ENCODE data around the gene RPL15.

RPL15 gene

DNA sequence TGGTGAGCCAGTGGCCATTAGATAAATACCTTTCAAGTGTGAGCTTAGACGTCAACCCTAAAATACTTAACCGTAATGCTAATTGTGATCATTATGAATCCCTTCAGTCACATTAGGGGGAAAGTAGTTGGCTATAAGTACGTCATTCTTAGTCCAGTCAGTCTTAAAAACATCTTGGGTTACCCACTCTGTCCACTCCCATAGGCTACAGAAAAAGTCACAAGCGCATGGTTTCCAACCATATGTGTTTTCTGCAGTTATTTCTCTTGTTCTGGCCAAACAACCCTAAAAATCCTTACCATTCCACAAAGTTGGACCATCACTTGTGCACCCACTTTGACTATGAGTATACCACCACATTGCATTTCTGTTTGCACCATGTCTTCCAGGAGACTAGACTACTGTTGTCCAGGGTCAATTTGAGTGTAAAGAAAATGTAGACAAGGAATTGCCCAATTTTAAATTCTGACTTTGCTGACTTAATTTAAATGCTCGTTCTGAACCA lies 3.3 kb downstream of the RPL15 start:
- H4K91ac ChIP-seq (ENCODE audit: low read depth, low read length, poor library complexity): no peak overlapping the region
- no peak overlapping the region for H3K9ac ChIP-seq (ENCODE audit: low read depth, low read length, poor library complexity)
- H3K79me1 ChIP-seq (ENCODE audit: low read depth, low read length): peaks cover 10% of the 10 kb centered on the region
- no peak overlapping the region for H2BK5ac ChIP-seq (ENCODE audit: low read length)
- H3K4ac ChIP-seq (ENCODE audit: low read length): no peak overlapping the region
- no peak overlapping the region for H3K4me3 ChIP-seq (ENCODE audit: low read length in 2 of 2)
- peaks cover 21 to 45% of the 10 kb centered on the region in 2 donors for H3K36me3 ChIP-seq (replicated peaks in 1 of 2; ENCODE audit: control insufficient read depth in 2 of 2, insufficient read depth in 2 of 2, low read length in 2 of 2)
- peaks cover 5 to 14% of the 10 kb centered on the region in 2 donors for H3K4me1 ChIP-seq (ENCODE audit: control insufficient read depth in 2 of 2, insufficient read depth in 1 of 2, low read depth in 1 of 2, low read length in 2 of 2)
- no peaks in the 10 kb centered on the region for H3K27me3 ChIP-seq (ENCODE audit: control insufficient read depth in 3 of 3, insufficient read depth in 3 of 3, low read depth in 1 of 3, low read length in 3 of 3)
- no peak overlapping the region for H3K14ac ChIP-seq (ENCODE audit: low read length)
- H4K8ac ChIP-seq (ENCODE audit: low read depth, low read length): no peak overlapping the region
- H3K23ac ChIP-seq (ENCODE audit: low read depth, low read length, poor library complexity): no peak overlapping the region
- H3K9me3 ChIP-seq (replicated peaks in 1 of 2; ENCODE audit: control insufficient read depth in 2 of 2, insufficient read depth in 1 of 2, low read depth in 1 of 2, low read length in 2 of 2): peaks cover 1 to 5% of the 10 kb centered on the region in 2 donors
- H2BK12ac ChIP-seq (ENCODE audit: low read length): no peak overlapping the region
- no peak overlapping the region for H3K4me2 ChIP-seq (ENCODE audit: insufficient read depth, low read length, poor library complexity, severe bottlenecking)
- no peak overlapping the region for H2AFZ ChIP-seq (ENCODE audit: low read length)
- H3K18ac ChIP-seq (ENCODE audit: low read length): no peak overlapping the region
- no peak for DNase-seq (ENCODE audit: low spot score)
- H2BK15ac ChIP-seq (ENCODE audit: low read length): no peak overlapping the region
- WGBS, 2 donors (ENCODE audit: extremely low coverage in 2 of 2, insufficient read length in 2 of 2, insufficient replicate concordance in 1 of 2): no CpG with 5 or more reads among the region's 5 CpGs
- no peak overlapping the region for H2AK5ac ChIP-seq (ENCODE audit: low read depth, low read length)
- no peak overlapping the region for H3K27ac ChIP-seq (replicated peaks; ENCODE audit: low read length)
- H2BK120ac ChIP-seq (ENCODE audit: low read depth, low read length): no peak overlapping the region

DNA sequence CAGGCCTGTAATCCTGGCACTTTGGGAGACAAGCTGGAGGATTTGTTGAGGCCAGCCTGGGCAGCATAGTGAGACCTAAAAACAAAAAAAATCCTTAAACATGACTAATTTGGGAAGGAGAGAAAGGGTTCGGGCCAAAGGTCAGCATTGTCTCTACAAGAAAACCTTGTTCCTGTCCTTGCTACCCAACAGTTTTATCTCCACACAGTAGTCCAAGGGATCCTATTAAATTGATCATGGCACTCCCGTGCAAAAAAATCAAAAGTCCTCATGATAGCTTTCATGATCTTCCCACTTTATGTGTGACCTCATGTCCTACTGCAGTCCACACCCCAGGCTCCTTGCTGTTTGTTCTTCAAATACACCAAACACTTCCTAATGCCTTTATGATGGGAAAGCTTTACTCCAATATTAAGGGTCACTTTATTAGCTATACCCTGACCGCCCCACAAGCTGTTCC lies 4.2 kb downstream of the RPL15 start:
- Histone ChIP-seq H3K23ac (ENCODE audit: low read depth, low read length, poor library complexity) (no peak overlapping the region), H3K27me3 (ENCODE audit: control insufficient read depth in 3 of 3, insufficient read depth in 3 of 3, low read depth in 1 of 3, low read length in 3 of 3) (no peaks in the 10 kb centered on the region), H3K18ac (ENCODE audit: low read length) (no peak overlapping the region), H3K27ac (replicated peaks; ENCODE audit: low read length) (no peak overlapping the region), H3K4ac (ENCODE audit: low read length) (no peak overlapping the region), H3K14ac (ENCODE audit: low read length) (no peak overlapping the region), H2BK120ac (ENCODE audit: low read depth, low read length) (no peak overlapping the region), H3K4me2 (ENCODE audit: insufficient read depth, low read length, poor library complexity, severe bottlenecking) (no peak overlapping the region), H3K9me3 (replicated peaks in 1 of 2; ENCODE audit: control insufficient read depth in 2 of 2, insufficient read depth in 1 of 2, low read depth in 1 of 2, low read length in 2 of 2) (peaks cover 1 to 5% of the 10 kb centered on the region in 2 donors), H3K36me3 (replicated peaks in 1 of 2; ENCODE audit: control insufficient read depth in 2 of 2, insufficient read depth in 2 of 2, low read length in 2 of 2) (peaks cover 21 to 45% of the 10 kb centered on the region in 2 donors), H2AFZ (ENCODE audit: low read length) (no peak overlapping the region), H3K9ac (ENCODE audit: low read depth, low read length, poor library complexity) (no peak overlapping the region), H4K8ac (ENCODE audit: low read depth, low read length) (no peak overlapping the region), H2BK5ac (ENCODE audit: low read length) (no peak overlapping the region), H2BK15ac (ENCODE audit: low read length) (no peak overlapping the region), H3K4me1 (ENCODE audit: control insufficient read depth in 2 of 2, insufficient read depth in 1 of 2, low read depth in 1 of 2, low read length in 2 of 2) (peaks cover 1 to 12% of the 10 kb centered on the region in 2 donors), H4K91ac (ENCODE audit: low read depth, low read length, poor library complexity) (no peak overlapping the region), H3K4me3 (ENCODE audit: low read length in 2 of 2) (no peak overlapping the region), H3K79me1 (ENCODE audit: low read depth, low read length) (peaks cover 10% of the 10 kb centered on the region), H2BK12ac (ENCODE audit: low read length) (no peak overlapping the region), H2AK5ac (ENCODE audit: low read depth, low read length) (no peak overlapping the region)
- no CpG with 5 or more reads among the region's 3 CpGs for WGBS, 2 donors (ENCODE audit: extremely low coverage in 2 of 2, insufficient read length in 2 of 2, insufficient replicate concordance in 1 of 2)
- DNase-seq (ENCODE audit: low spot score): no peak

DNA sequence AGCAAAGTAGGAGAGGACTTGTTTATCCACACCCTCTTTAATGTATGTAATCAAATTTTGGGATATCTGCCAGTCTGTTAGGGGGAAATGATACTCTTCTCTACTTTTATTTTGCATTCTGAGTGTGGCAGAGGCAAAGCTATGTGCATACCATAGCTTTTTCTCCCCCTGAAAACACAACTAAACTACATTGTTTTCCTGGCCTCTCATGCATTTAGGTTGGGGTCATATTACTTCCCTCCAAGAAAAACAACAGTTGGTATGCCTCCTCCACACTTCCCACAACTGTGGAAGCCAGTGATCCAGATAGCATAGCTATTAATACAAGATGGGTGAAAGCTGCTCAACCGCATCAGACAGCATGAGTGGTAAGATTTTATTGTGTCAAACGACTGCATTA lies 6.9 kb downstream of the RPL15 start:
- WGBS, 2 donors (ENCODE audit: extremely low coverage in 2 of 2, insufficient read length in 2 of 2, insufficient replicate concordance in 1 of 2): no CpG with 5 or more reads among the region's 2 CpGs
- no peak for DNase-seq (ENCODE audit: low spot score)
- Histone ChIP-seq H2BK15ac (ENCODE audit: low read length) (no peak overlapping the region), H2AFZ (ENCODE audit: low read length) (no peak overlapping the region), H3K9me3 (replicated peaks in 1 of 2; ENCODE audit: control insufficient read depth in 2 of 2, insufficient read depth in 1 of 2, low read depth in 1 of 2, low read length in 2 of 2) (peaks cover 1 to 2% of the 10 kb centered on the region in 2 donors), H2AK5ac (ENCODE audit: low read depth, low read length) (no peak overlapping the region), H2BK12ac (ENCODE audit: low read length) (no peak overlapping the region), H3K4ac (ENCODE audit: low read length) (no peak overlapping the region), H4K91ac (ENCODE audit: low read depth, low read length, poor library complexity) (no peak overlapping the region), H3K27me3 (ENCODE audit: control insufficient read depth in 3 of 3, insufficient read depth in 3 of 3, low read depth in 1 of 3, low read length in 3 of 3) (no peaks in the 10 kb centered on the region), H3K4me3 (ENCODE audit: low read length in 2 of 2) (no peak overlapping the region), H3K4me1 (ENCODE audit: control insufficient read depth in 2 of 2, insufficient read depth in 1 of 2, low read depth in 1 of 2, low read length in 2 of 2) (peaks cover 1 to 2% of the 10 kb centered on the region in 2 donors), H3K27ac (replicated peaks; ENCODE audit: low read length) (peak overlapping the region; percentile 15), H3K23ac (ENCODE audit: low read depth, low read length, poor library complexity) (no peak overlapping the region), H3K9ac (ENCODE audit: low read depth, low read length, poor library complexity) (no peak overlapping the region), H3K79me1 (ENCODE audit: low read depth, low read length) (no peaks in the 10 kb centered on the region), H2BK120ac (ENCODE audit: low read depth, low read length) (no peak overlapping the region), H3K18ac (ENCODE audit: low read length) (no peak overlapping the region), H4K8ac (ENCODE audit: low read depth, low read length) (no peak overlapping the region), H3K36me3 (replicated peaks in 1 of 2; ENCODE audit: control insufficient read depth in 2 of 2, insufficient read depth in 2 of 2, low read length in 2 of 2) (peaks cover 16 to 34% of the 10 kb centered on the region in 2 donors), H3K14ac (ENCODE audit: low read length) (no peak overlapping the region), H3K4me2 (ENCODE audit: insufficient read depth, low read length, poor library complexity, severe bottlenecking) (no peak overlapping the region), H2BK5ac (ENCODE audit: low read length) (no peak overlapping the region)

DNA sequence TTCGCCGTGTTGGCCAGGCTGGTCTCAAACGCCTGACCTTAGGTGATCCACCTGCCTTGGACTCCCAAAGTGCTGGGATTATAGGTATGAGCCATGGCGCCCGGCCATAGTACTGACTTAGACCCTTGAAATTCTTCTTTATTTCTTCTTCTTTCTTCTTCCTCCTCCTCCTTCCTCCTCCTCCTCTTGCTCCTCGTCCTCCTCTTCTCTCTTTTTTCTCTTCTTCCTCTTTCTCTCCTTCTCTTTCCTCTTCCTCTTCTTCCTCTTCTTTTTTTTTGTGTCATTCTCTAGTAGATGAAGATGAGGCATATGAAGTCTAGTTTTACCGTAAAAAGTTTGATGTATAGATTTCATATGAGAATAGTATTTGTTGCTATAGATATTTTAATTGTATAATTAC lies 9.3 kb downstream of the RPL15 start:
- H3K9me3 ChIP-seq (replicated peaks in 1 of 2; ENCODE audit: control insufficient read depth in 2 of 2, insufficient read depth in 1 of 2, low read depth in 1 of 2, low read length in 2 of 2): peaks cover 0 to under 1% of the 10 kb centered on the region in 2 donors
- peaks cover 0 to 1% of the 10 kb centered on the region in 2 donors for H3K4me1 ChIP-seq (ENCODE audit: control insufficient read depth in 2 of 2, insufficient read depth in 1 of 2, low read depth in 1 of 2, low read length in 2 of 2)
- no peak overlapping the region for H2BK120ac ChIP-seq (ENCODE audit: low read depth, low read length)
- no peak overlapping the region for H4K8ac ChIP-seq (ENCODE audit: low read depth, low read length)
- H2AFZ ChIP-seq (ENCODE audit: low read length): no peak overlapping the region
- no CpG with 5 or more reads among the region's 7 CpGs for WGBS, 2 donors (ENCODE audit: extremely low coverage in 2 of 2, insufficient read length in 2 of 2, insufficient replicate concordance in 1 of 2)
- no peak overlapping the region for H2BK15ac ChIP-seq (ENCODE audit: low read length)
- H3K4ac ChIP-seq (ENCODE audit: low read length): no peak overlapping the region
- no peak overlapping the region for H3K27ac ChIP-seq (replicated peaks; ENCODE audit: low read length)
- H2BK5ac ChIP-seq (ENCODE audit: low read length): no peak overlapping the region
- H2AK5ac ChIP-seq (ENCODE audit: low read depth, low read length): no peak overlapping the region
- no peak overlapping the region for H2BK12ac ChIP-seq (ENCODE audit: low read length)
- peaks cover 4 to 10% of the 10 kb centered on the region in 2 donors for H3K36me3 ChIP-seq (replicated peaks in 1 of 2; ENCODE audit: control insufficient read depth in 2 of 2, insufficient read depth in 2 of 2, low read length in 2 of 2)
- no peak overlapping the region for H4K91ac ChIP-seq (ENCODE audit: low read depth, low read length, poor library complexity)
- no peak overlapping the region for H3K9ac ChIP-seq (ENCODE audit: low read depth, low read length, poor library complexity)
- H3K23ac ChIP-seq (ENCODE audit: low read depth, low read length, poor library complexity): no peak overlapping the region
- no peaks in the 10 kb centered on the region for H3K27me3 ChIP-seq (ENCODE audit: control insufficient read depth in 3 of 3, insufficient read depth in 3 of 3, low read depth in 1 of 3, low read length in 3 of 3)
- no peak overlapping the region for H3K4me3 ChIP-seq (ENCODE audit: low read length in 2 of 2)
- no peak overlapping the region for H3K18ac ChIP-seq (ENCODE audit: low read length)
- H3K14ac ChIP-seq (ENCODE audit: low read length): no peak overlapping the region
- H3K4me2 ChIP-seq (ENCODE audit: insufficient read depth, low read length, poor library complexity, severe bottlenecking): no peak overlapping the region
- no peaks in the 10 kb centered on the region for H3K79me1 ChIP-seq (ENCODE audit: low read depth, low read length)
- DNase-seq (ENCODE audit: low spot score): no peak

All from neuronal stem cell (in vitro differentiated cells).